GM18870 (cell line): ENCODE data around the gene NFE2L1.
"Not testable (repeated sequence)": the region's sequence is repeated elsewhere in the genome, so short reads cannot be mapped to it uniquely, and the experiment has no call there.

Experiments
- ATAC-seq: cut with Tn5 transposase; IDR thresholded peaks from one replicate; pipeline ENCODE4 v1.9.1; 2021; ENCODE audit warnings: moderate library complexity; ENCODE audit not compliant: unreplicated experiment

Gene NFE2L1, protein sequence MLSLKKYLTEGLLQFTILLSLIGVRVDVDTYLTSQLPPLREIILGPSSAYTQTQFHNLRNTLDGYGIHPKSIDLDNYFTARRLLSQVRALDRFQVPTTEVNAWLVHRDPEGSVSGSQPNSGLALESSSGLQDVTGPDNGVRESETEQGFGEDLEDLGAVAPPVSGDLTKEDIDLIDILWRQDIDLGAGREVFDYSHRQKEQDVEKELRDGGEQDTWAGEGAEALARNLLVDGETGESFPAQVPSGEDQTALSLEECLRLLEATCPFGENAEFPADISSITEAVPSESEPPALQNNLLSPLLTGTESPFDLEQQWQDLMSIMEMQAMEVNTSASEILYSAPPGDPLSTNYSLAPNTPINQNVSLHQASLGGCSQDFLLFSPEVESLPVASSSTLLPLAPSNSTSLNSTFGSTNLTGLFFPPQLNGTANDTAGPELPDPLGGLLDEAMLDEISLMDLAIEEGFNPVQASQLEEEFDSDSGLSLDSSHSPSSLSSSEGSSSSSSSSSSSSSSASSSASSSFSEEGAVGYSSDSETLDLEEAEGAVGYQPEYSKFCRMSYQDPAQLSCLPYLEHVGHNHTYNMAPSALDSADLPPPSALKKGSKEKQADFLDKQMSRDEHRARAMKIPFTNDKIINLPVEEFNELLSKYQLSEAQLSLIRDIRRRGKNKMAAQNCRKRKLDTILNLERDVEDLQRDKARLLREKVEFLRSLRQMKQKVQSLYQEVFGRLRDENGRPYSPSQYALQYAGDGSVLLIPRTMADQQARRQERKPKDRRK

GRCh38 chr17:48047741-48048383 lies at the start of gene NFE2L1:
Gene NFE2L1, plus strand, starts transcription at chr17:48048359. Its CDS starts 2,760 bp downstream, at chr17:48051119.
- peak; percentile 93 for ATAC-seq

GRCh38 chr17:47999582-47999981 lies 48.6 kb upstream of the NFE2L1 start:
- ATAC-seq = no peak

GRCh38 chr17:48001197-48001596 lies 47.0 kb upstream of the NFE2L1 start:
- ATAC-seq = no peak

DNA sequence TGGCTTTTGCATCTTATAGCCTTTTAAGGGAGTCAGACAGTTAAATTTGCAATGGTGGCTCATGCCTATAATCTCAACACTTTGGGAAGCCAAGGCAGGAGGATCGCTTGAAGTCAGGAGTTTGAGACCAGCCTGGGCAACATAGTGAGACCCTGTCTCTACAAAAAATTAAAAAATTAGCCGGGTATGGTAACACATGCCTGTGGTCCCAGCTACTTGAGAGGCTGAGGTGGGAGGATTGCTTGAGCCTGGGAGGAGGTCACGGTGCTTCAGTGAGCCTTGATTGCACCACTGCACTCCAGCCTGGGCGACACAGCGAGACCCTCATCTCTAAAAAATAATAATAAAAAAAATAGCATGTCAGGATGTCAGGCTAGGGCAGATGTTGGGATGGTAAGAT lies 46.5 kb upstream of the NFE2L1 start:
- not testable (repeated sequence) for ATAC-seq

DNA sequence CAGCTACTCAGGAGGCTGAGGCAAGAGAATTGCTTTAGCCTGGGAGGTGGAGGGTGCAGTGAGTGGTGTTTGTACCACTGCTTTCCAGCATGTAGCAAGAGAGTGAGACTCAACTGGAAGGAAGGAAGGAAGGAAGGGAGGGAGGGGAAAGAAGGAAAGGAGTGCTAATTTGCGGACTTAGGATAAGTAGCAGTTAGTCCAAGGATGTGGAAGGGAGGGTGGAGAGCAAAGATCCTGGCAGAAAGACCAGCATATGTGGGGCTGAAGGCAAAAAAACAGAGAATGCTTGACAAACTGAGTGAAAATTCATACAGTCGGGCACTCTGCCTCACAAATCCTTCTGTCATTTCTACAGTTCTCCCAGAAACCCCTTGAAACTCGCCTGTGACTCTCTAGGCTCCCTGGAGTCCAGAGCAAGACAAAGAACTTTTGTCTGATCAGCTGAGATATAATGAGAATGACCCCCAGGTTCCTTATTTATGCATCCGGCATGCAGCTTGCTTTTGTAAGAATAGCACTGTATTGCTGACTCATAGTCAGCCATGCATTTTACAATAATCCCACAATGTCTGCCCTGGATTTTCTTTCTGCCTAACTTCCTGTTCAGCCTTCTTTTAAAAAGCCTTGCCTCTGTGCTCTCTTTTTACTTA lies 45.8 kb upstream of the NFE2L1 start:
- ATAC-seq = no peak

- ATAC-seq = no peak
Observed at GRCh38 chr17:48002916-48003416, 45.2 kb upstream of the NFE2L1 start.

DNA sequence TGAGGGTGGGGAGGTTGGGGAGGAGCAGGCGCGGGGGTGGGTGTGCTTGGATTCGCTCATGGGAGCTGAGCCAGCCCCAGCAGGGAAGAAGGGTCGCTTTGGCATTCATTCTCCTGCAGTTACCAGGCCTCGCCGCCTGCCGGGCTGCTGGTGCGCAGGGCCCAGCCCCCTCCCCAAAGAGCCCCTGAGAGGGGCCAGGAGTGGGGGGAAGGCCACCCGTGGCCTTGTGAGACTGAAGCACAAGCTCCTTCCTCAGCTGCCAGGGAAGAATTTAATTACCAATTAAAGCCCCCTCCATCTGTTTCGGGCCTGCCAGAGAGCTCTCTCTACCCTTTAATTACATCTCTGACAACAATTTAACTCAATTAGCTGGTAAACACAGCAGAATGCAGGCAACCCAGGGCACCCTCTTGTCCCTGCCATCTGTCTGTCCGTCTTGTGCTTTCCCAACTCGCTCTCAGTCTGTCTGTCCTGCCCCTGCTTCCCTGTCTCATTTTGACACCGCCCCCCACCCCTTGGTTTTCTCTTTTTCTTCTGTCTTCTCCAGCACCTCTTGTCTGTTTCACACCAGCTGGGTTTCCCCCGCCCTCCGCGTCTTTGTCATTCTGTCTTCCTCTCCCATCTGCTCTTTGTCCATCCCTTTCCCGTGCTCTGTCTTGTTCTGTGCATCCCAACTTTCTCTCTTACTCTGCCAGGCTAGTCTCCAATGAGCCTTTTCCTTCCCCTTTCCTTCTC lies 44.6 kb upstream of the NFE2L1 start:
- ATAC-seq = no peak

DNA sequence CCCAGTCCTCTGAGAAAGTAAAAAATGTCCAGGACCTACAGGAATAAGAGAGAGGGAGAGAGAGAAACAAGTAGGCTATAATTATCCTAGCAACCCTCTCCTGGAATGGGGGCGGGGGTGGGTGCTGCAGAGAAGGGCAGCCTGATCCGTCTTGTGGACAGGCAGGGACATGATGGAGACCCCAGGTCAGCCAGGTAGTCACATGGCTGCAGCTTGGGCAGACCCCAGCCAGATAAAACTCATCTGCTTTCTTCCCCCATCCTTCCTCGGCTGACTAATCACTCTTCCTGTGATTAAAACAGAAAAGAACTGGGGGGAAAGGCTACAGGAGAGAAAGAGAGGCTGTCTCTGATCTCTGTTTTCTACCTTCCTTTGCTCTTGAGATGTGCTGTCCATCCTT lies 43.2 kb upstream of the NFE2L1 start:
- ATAC-seq = no peak

DNA sequence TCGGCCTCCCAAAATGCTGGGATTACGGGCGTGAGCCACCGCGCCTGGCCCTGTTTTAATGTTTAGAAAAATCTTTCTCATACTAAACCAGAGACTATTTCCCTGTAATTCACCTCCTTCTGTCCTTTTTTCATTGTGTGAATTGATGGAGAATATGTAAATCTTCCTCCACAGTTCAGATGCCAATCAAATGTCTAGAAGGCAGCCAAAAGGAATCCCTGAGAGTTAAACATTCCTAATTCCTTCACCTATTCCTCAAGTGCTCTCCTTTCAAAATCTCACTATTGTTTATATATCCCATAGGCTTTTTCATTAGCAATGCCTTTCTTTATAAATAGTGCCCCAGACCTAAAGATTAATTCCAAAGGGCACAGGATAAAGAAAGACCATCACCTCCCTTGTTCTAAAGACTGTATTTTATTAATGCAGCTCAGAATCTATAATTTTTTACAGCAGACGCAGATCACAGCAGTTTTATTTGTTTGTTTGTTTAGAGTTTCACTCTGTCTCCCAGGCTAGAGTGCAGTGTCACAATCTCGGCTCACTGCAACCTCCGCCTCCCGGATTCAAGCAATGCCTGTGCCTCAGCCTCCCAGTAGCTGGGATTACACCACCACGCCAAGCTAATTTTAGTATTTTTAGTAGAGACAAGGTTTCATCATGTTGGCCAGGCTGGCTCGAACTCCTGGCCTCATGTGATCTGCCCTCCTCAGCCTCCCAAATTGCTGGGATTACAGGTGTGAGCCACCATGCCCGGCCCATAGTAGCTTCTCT lies 41.0 kb upstream of the NFE2L1 start:
- ATAC-seq = no peak

DNA sequence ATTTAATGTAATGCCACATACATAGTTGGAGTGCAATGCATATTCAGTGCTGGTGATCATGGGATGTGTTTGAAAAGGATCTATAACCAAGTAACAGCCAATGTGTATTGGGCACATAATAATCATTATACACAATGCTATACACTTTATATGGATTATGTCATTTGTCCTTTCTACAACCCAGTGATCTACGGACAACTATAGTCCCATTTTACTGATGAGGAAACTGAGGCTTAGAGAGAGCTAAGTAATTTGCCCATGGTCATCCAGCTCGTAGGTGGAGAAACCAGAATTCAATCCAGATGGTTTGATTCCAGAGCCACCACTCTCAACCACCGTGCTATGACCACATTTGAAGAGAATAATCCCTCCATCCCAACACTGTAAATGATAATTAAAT lies 38.0 kb upstream of the NFE2L1 start:
- ATAC-seq = no peak

GRCh38 chr17:48011405-48012150 lies 36.6 kb upstream of the NFE2L1 start:
- ATAC-seq = no peak

GRCh38 chr17:48012151-48012520 lies 36.0 kb upstream of the NFE2L1 start:
- no peak for ATAC-seq

DNA sequence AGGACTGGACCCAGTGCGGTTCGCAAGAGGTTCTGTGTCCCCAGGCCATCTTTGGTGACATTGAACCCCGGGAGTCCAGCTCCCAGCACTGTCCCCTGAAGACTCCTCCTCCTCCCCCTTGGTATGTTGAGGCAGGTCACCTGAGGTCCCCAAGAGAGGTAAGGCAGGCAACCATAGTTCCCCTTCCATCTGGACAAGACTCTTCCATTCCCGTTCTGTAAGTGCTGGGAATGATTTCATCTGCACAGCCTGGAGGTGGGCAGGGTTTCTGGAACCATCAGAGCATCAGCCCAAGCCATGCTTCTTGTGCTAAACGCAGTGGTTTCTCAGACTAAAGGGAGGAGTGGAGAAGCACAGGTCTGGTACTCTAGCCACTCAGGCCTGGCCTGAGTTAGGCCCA lies 35.5 kb upstream of the NFE2L1 start:
- ATAC-seq = no peak

GRCh38 chr17:48013876-48014594 lies 34.1 kb upstream of the NFE2L1 start:
- no peak for ATAC-seq

GRCh38 chr17:48014595-48015111 lies 33.5 kb upstream of the NFE2L1 start:
- ATAC-seq = no peak

GRCh38 chr17:48016112-48016511 lies 32.0 kb upstream of the NFE2L1 start:
- no peak for ATAC-seq

GRCh38 chr17:48017817-48018158 lies 30.4 kb upstream of the NFE2L1 start:
- ATAC-seq = not testable (repeated sequence)

DNA sequence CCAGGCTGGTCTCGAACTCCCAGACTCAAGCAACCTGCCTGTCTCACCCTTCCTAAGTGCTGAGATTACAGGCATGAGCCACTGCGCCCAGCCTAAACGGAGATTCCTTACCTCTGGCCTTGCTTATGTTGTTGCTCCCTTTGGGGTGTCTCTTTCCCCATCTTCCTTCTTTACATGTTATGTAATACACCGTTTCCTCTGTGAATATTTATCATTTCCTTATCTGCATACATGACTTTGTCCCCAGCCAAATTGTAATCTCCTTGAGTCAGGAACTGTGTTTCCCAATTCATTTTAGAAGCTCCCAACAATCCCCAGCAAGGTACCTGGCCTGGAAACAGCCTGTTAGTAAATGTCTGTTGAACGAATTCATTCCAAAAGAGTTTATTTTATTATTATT lies 26.2 kb upstream of the NFE2L1 start:
- no peak for ATAC-seq
